ENCODE results near the gene GAREM1. TPM values are rescaled to one million over a fixed set of nuclear protein-coding genes. Genes with fewer than 3 reads are reported as not detected.

The GAREM1 gene
- total and polyA plus RNA-seq, 2 donors from 2014 or later: 7.0 to 47.0 TPM

GRCh38 chr18:32255570-32255969 is 215.1 kb downstream of the GAREM1 start:
- Histone ChIP-seq H3K36me3 (ENCODE audit: control insufficient read depth in 2 of 3, insufficient read depth in 3 of 3, low read length in 3 of 3) (no peaks in the 10 kb centered on the region), H3K9me3 (ENCODE audit: control insufficient read depth in 2 of 3, insufficient read depth in 1 of 3, low read length in 3 of 3) (no peaks in the 10 kb centered on the region), H3K4me1 (ENCODE audit: control insufficient read depth in 2 of 3, insufficient read depth in 2 of 3, low read depth in 1 of 3, low read length in 3 of 3) (no peaks in the 10 kb centered on the region), H3K27me3 (ENCODE audit: control insufficient read depth, insufficient read depth, low read length) (no peaks in the 10 kb centered on the region), H3K4me3 (ENCODE audit: low read length in 3 of 3) (no peak overlapping the region), H3K9ac (ENCODE audit: low read length in 3 of 3) (no peak overlapping the region), H3K27ac (ENCODE audit: low read depth in 2 of 2, low read length in 2 of 2) (no peak overlapping the region)
- no peak for DNase-seq
- FAIRE-seq: no peak
- no peak for TF ChIP-seq CTCF (IDR thresholded peaks at IDR 0.05; ENCODE audit: borderline replicate concordance, extremely low read depth, insufficient read depth)
- intact Hi-C loops (cut with DNase I): no loop called here

GRCh38 chr18:32252141-32252860 is 218.4 kb downstream of the GAREM1 start:
- Histone ChIP-seq H3K4me3 (ENCODE audit: low read length in 3 of 3) (no peak overlapping the region), H3K4me1 (ENCODE audit: control insufficient read depth in 2 of 3, insufficient read depth in 2 of 3, low read depth in 1 of 3, low read length in 3 of 3) (no peaks in the 10 kb centered on the region), H3K36me3 (ENCODE audit: control insufficient read depth in 2 of 3, insufficient read depth in 3 of 3, low read length in 3 of 3) (no peaks in the 10 kb centered on the region), H3K27ac (ENCODE audit: low read depth in 2 of 2, low read length in 2 of 2) (no peak overlapping the region), H3K27me3 (ENCODE audit: control insufficient read depth, insufficient read depth, low read length) (no peaks in the 10 kb centered on the region), H3K9ac (ENCODE audit: low read length in 3 of 3) (no peak overlapping the region), H3K9me3 (ENCODE audit: control insufficient read depth in 2 of 3, insufficient read depth in 1 of 3, low read length in 3 of 3) (no peaks in the 10 kb centered on the region)
- intact Hi-C loops (cut with DNase I): no loop called here
- DNase-seq (no peak), FAIRE-seq (no peak)
- TF ChIP-seq CTCF (IDR thresholded peaks at IDR 0.05; ENCODE audit: borderline replicate concordance, extremely low read depth, insufficient read depth): no peak

- TF ChIP-seq CTCF (IDR thresholded peaks at IDR 0.05; ENCODE audit: borderline replicate concordance, extremely low read depth, insufficient read depth): no peak
- Histone ChIP-seq H3K27ac (ENCODE audit: low read depth in 2 of 2, low read length in 2 of 2) (no peak overlapping the region), H3K27me3 (ENCODE audit: control insufficient read depth, insufficient read depth, low read length) (no peaks in the 10 kb centered on the region), H3K9me3 (ENCODE audit: control insufficient read depth in 2 of 3, insufficient read depth in 1 of 3, low read length in 3 of 3) (no peaks in the 10 kb centered on the region), H3K36me3 (ENCODE audit: control insufficient read depth in 2 of 3, insufficient read depth in 3 of 3, low read length in 3 of 3) (no peaks in the 10 kb centered on the region), H3K9ac (ENCODE audit: low read length in 3 of 3) (no peak overlapping the region), H3K4me1 (ENCODE audit: control insufficient read depth in 2 of 3, insufficient read depth in 2 of 3, low read depth in 1 of 3, low read length in 3 of 3) (no peaks in the 10 kb centered on the region), H3K4me3 (ENCODE audit: low read length in 3 of 3) (no peak overlapping the region)
- no peak for DNase-seq
- FAIRE-seq: no peak
- intact Hi-C loops (cut with DNase I): no loop called here
These were observed 219.2 kb downstream of the GAREM1 start for GRCh38 chr18:32251466-32251865.

Data from kidney (tissue), 14 donors.